Myocyte (in vitro differentiated cells): ENCODE data around the gene CCDC73. TPM values are rescaled to one million over a fixed set of nuclear protein-coding genes. Genes with fewer than 3 reads are reported as not detected.
"Not testable (repeated sequence)": the region's sequence is repeated elsewhere in the genome, so short reads cannot be mapped to it uniquely, and the experiment has no call there.

Source experiments
- DNase-seq: peaks from one replicate; pipeline ENCODE4 v3.0.0-alpha.2; 2012; ENCODE audit warnings: low read depth
- polyA plus RNA-seq: library from polyadenylated mRNA; unstranded; fragments of >200 nt; gene quantifications from one replicate; pipeline ENCODE4 v1.2.1, GENCODE V29; 2012; ENCODE audit warnings: missing spikeins
- total RNA-seq: library from RNA; depleted of rRNA; stranded (reverse); fragments of >200 nt; gene quantifications from 2 replicates; pipeline ENCODE4 v1.2.3, GENCODE V29; 2014

The CCDC73 gene
- total RNA-seq, result not detected in 2 replicates
- 0.03 TPM for polyA plus RNA-seq

GRCh38 chr11:32794439-32794838 is at the start of gene CCDC73:
TSS of gene CCDC73 (minus strand) at chr11:32794662. CDS start at chr11:32760243, 34,419 bp downstream.
- no peak for DNase-seq

- DNase-seq, result no peak
Observed at GRCh38 chr11:32843544-32843943, 49.1 kb upstream of the CCDC73 start.

GRCh38 chr11:32840587-32840986 is 46.1 kb upstream of the CCDC73 start:
- DNase-seq, result no peak

GRCh38 chr11:32839308-32839707 is 44.8 kb upstream of the CCDC73 start:
- no peak for DNase-seq

GRCh38 chr11:32838505-32839274 is 44.2 kb upstream of the CCDC73 start:
- DNase-seq, result peak; percentile 35

- no peak for DNase-seq
Observed at GRCh38 chr11:32836946-32837345, 42.5 kb upstream of the CCDC73 start.

GRCh38 chr11:32833921-32834320 is 39.5 kb upstream of the CCDC73 start:
- DNase-seq, result no peak

- DNase-seq, result no peak
Observed at GRCh38 chr11:32831221-32831620, 36.8 kb upstream of the CCDC73 start.

GRCh38 chr11:32830796-32831195 is 36.3 kb upstream of the CCDC73 start:
- no peak for DNase-seq

- DNase-seq, result no peak
Observed at GRCh38 chr11:32830413-32830738, 35.9 kb upstream of the CCDC73 start.

GRCh38 chr11:32829680-32830412 is 35.4 kb upstream of the CCDC73 start, which contains the start of gene PRRG4:
TSS of gene PRRG4 (plus strand) at chr11:32829927. CDS start at chr11:32830530, 603 bp downstream.
- DNase-seq, result peak; percentile 34

GRCh38 chr11:32829157-32829679 is 34.8 kb upstream of the CCDC73 start:
- no peak for DNase-seq

GRCh38 chr11:32827276-32827675 is 32.8 kb upstream of the CCDC73 start:
- DNase-seq, result no peak

- no peak for DNase-seq
Observed at GRCh38 chr11:32826113-32826512, 31.7 kb upstream of the CCDC73 start.

- not testable (repeated sequence) for DNase-seq
Observed at GRCh38 chr11:32823617-32824016, 29.2 kb upstream of the CCDC73 start.

GRCh38 chr11:32821917-32822560 is 27.6 kb upstream of the CCDC73 start:
- no peak for DNase-seq

- no peak for DNase-seq
Observed at GRCh38 chr11:32821517-32821916, 27.1 kb upstream of the CCDC73 start.

GRCh38 chr11:32820497-32820896 is 26.0 kb upstream of the CCDC73 start:
- no peak for DNase-seq

GRCh38 chr11:32819187-32819586 is 24.7 kb upstream of the CCDC73 start:
- DNase-seq, result no peak

- no peak for DNase-seq
Observed at GRCh38 chr11:32817852-32818183, 23.4 kb upstream of the CCDC73 start.

GRCh38 chr11:32817181-32817851 is 22.9 kb upstream of the CCDC73 start:
- DNase-seq, result no peak
